ENCODE results near the gene ARPC2.

DNA sequence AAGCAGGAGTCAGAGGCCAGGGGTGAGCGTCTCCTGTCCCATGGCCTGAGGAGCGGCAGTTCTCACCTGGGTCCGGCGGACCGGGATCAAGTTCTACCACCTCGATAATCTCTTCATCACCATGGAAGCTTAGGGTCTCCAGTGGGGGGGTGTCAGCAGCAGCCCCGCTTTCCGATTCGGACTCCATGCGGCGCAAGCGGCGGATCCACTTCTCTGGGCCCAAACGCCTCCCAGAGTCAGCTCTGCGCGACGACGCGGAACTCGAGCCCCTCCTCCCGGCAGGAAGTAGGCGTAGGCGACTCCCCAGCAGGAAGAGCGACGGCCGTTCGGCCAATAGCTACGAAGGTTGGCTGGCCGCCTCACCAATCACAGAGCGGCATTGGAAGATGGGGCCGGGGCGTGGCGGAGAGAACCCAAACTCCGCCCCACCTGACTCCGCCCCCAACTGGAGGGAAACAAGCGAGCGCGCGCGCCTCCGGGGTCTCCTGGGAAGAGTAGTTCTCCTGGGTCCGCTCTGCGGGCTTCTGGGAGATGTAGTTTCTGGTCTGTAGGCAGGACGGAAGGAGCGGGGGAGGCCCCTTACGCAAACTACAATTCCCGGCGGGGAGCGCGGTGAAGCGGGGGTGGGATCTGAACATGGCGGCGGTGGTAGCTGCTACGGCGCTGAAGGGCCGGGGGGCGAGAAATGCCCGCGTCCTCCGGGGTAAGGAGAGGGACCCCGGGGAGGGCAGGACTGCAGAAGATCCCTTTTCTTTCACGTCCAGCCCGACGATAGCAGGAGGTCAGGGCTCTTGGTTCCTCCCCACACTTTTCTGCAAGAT is 53.1 kb downstream of the ARPC2 start, which contains the start of the genes AAMP and PNKD:
- TF ChIP-seq POLR2A (IDR thresholded peaks at IDR 0.05; ENCODE audit: low read length) (peak; percentile 69), GATA1 (IDR thresholded peaks at IDR 0.05; ENCODE audit: low read depth, low read length) (no peak)
